Muscle of leg (tissue), 11 donors: ENCODE data around the gene HBA1. TPM values are rescaled to one million over a fixed set of nuclear protein-coding genes. Genes with fewer than 3 reads are reported as not detected.

ENCODE experiments used
- DNase-seq: peaks from one replicate; pipeline ENCODE4 v3.0.0; 2013
- H3K27ac ChIP-seq: one replicate; pipeline ENCODE4 v1.5.1; 2013; ENCODE audit warnings: mild to moderate bottlenecking, low read length, control low read depth
- H3K27me3 ChIP-seq: one replicate; pipeline ENCODE4 v1.6.1; 2013; ENCODE audit warnings: low read length; ENCODE audit not compliant: control insufficient read depth, insufficient read depth
- H3K36me3 ChIP-seq: one replicate; pipeline ENCODE4 v1.6.1; 2013; ENCODE audit warnings: low read length; ENCODE audit not compliant: control insufficient read depth, insufficient read depth
- H3K4me1 ChIP-seq: one replicate; pipeline ENCODE4 v1.6.1; 2013; ENCODE audit warnings: low read length; ENCODE audit not compliant: control insufficient read depth, insufficient read depth
- H3K4me3 ChIP-seq: one replicate; pipeline ENCODE4 v1.5.1; 2013; ENCODE audit warnings: low read length, control low read depth
- H3K9me3 ChIP-seq: replicated peaks from 2 replicates; pipeline ENCODE4 v1.6.1; 2013; ENCODE audit warnings: low read depth, low read length; ENCODE audit not compliant: control insufficient read depth
- WGBS: methylation state at CpG from one replicate; pipeline ENCODE4 v1.1.5; 2013; ENCODE audit warnings: missing lambda C conversion rate; ENCODE audit not compliant: insufficient coverage; 5-methylcytosine and 5-hydroxymethylcytosine counted together
- polyA plus RNA-seq, 8 donors: library from polyadenylated mRNA; unstranded; fragments of 120-200 nt; gene quantifications; one replicate each; pipeline versions ENCODE4 v1.2.1 to v1.2.3, GENCODE V29; 2013; ENCODE audit warnings: inconsistent platforms in 1 of 8, low replicate concordance in 1 of 8; ENCODE audit not compliant: insufficient read length in 8 of 8, insufficient read depth in 1 of 8
- total RNA-seq: library from RNA; stranded (reverse); fragments of 120-200 nt; gene quantifications from one replicate; pipeline ENCODE4 v1.2.4, GENCODE V29; 2013

HBA1 gene
- total and polyA plus RNA-seq, 9 donors: 387 to 7,147 (median 3,478) TPM

DNA sequence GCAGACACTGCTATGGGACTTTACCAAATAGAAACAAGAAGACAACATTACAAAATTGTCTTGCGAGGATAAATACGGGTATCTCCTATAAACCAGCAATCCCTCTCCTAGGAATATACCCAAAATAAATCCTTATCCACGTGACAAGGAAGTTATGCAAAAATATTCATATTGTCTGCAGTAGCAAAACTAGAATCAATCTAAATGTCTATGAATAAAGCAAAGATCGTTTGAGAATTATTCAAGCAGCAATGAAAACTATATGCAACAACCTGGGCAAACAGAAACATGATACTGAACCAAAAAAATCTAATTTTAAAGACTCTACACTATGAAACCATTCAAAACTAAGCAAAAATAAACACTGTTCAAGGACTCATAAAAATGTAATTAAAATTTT, 43.5 kb downstream of the HBA1 start:
- DNase-seq: no peak
- Histone ChIP-seq H3K27me3 (no peaks in the 10 kb centered on the region), H3K27ac (no peak overlapping the region), H3K4me1 (no peaks in the 10 kb centered on the region), H3K36me3 (peaks cover 77% of the 10 kb centered on the region), H3K4me3 (no peak overlapping the region), H3K9me3 (no peaks in the 10 kb centered on the region)
- no CpG with 5 or more reads among the region's 4 CpGs for WGBS

Other genes starting within 250 kb of the HBA1 start
- 2.7 TPM for gene POLR3K, start 123.1 kb upstream of the HBA1 start, total RNA-seq
- 1 to 10 TPM; 7.6 to 9.8 (median 8.0) TPM for gene POLR3K, start 123.1 kb upstream of the HBA1 start, polyA plus RNA-seq
- 23.8 TPM for gene SNRNP25, start 122.9 kb upstream of the HBA1 start, total RNA-seq
- 10 to 100 TPM; 27.2 to 31.9 (median 30.2) TPM for gene SNRNP25, start 122.9 kb upstream of the HBA1 start, polyA plus RNA-seq
- gene RHBDF1, start 104.0 kb upstream of the HBA1 start, total RNA-seq: 20.6 TPM
- 10 to 100 TPM; 36.9 to 53.3 (median 48.2) TPM for gene RHBDF1, start 104.0 kb upstream of the HBA1 start, polyA plus RNA-seq
- gene MPG, start 98.5 kb upstream of the HBA1 start, total RNA-seq: 39.0 TPM
- gene MPG, start 98.5 kb upstream of the HBA1 start, polyA plus RNA-seq: 10 to 100 TPM; 24.2 to 37.6 (median 32.2) TPM
- 7.3 TPM for gene NPRL3, start 38.0 kb upstream of the HBA1 start, total RNA-seq
- gene NPRL3, start 38.0 kb upstream of the HBA1 start, polyA plus RNA-seq: 10 to 100 TPM; 21.3 to 31.1 (median 27.8) TPM
- 0.93 TPM for gene HBZ, start 24.0 kb upstream of the HBA1 start, total RNA-seq
- gene HBZ, start 24.0 kb upstream of the HBA1 start, polyA plus RNA-seq: 10 to 100 TPM in 2 of 8 donors, 1 to 10 TPM in 6; 2.2 to 16.3 (median 7.5) TPM
- 15.2 TPM for gene HBM, start 10.7 kb upstream of the HBA1 start, total RNA-seq
- 10 to 100 TPM in 6 of 8 donors, 1 to 10 TPM in 2; 4.3 to 28.0 (median 15.1) TPM for gene HBM, start 10.7 kb upstream of the HBA1 start, polyA plus RNA-seq
- gene HBA2, start 3.8 kb upstream of the HBA1 start, total RNA-seq: 926 TPM
- gene HBA2, start 3.8 kb upstream of the HBA1 start, polyA plus RNA-seq: over 10,000 TPM in 2 of 8 donors, 1,000 to 10,000 TPM in 6; 2,138 to 10,285 (median 6,265) TPM
- gene HBQ1, start 3.8 kb downstream of the HBA1 start, total RNA-seq: 2.5 TPM
- gene HBQ1, start 3.8 kb downstream of the HBA1 start, polyA plus RNA-seq: 1 to 10 TPM in 6 of 8 donors, under 1 TPM in 2; 0.85 to 3.2 (median 1.9) TPM
- 67.3 TPM for gene LUC7L, start 52.8 kb downstream of the HBA1 start, total RNA-seq
- gene LUC7L, start 52.8 kb downstream of the HBA1 start, polyA plus RNA-seq: 10 to 100 TPM; 59.1 to 89.4 (median 69.7) TPM
- gene FAM234A, start 58.1 kb downstream of the HBA1 start, total RNA-seq: 26.9 TPM
- 10 to 100 TPM; 38.1 to 49.5 (median 44.6) TPM for gene FAM234A, start 58.1 kb downstream of the HBA1 start, polyA plus RNA-seq
- 1.2 TPM for gene RGS11, start 99.3 kb downstream of the HBA1 start, total RNA-seq
- 1 to 10 TPM in 6 of 8 donors, under 1 TPM in 2; 0.92 to 3.1 (median 1.6) TPM for gene RGS11, start 99.3 kb downstream of the HBA1 start, polyA plus RNA-seq
- gene ARHGDIG, start 103.9 kb downstream of the HBA1 start, total RNA-seq: 1.0 TPM
- gene ARHGDIG, start 103.9 kb downstream of the HBA1 start, polyA plus RNA-seq: 1 to 10 TPM in 2 of 8 donors, under 1 TPM in 6; 0.30 to 2.4 (median 0.63) TPM
- 0.84 TPM for gene PDIA2, start 106.5 kb downstream of the HBA1 start, total RNA-seq
- 1 to 10 TPM in 1 of 8 donors, under 1 TPM in 7; 0.46 to 1.8 (median 0.60) TPM for gene PDIA2, start 106.5 kb downstream of the HBA1 start, polyA plus RNA-seq
- gene AXIN1, start 176.0 kb downstream of the HBA1 start, total RNA-seq: 14.5 TPM
- gene AXIN1, start 176.0 kb downstream of the HBA1 start, polyA plus RNA-seq: 10 to 100 TPM; 11.5 to 19.2 (median 14.2) TPM
- gene MRPL28, start 193.9 kb downstream of the HBA1 start, total RNA-seq: 46.1 TPM
- 10 to 100 TPM; 48.4 to 52.6 (median 50.0) TPM for gene MRPL28, start 193.9 kb downstream of the HBA1 start, polyA plus RNA-seq
- gene PGAP6, start 205.3 kb downstream of the HBA1 start, total RNA-seq: 16.3 TPM
- 10 to 100 TPM; 23.3 to 38.2 (median 29.3) TPM for gene PGAP6, start 205.3 kb downstream of the HBA1 start, polyA plus RNA-seq
- gene NME4, start 220.5 kb downstream of the HBA1 start, total RNA-seq: 53.5 TPM
- 100 to 1,000 TPM in 3 of 8 donors, 10 to 100 TPM in 5; 70.9 to 115 (median 97.2) TPM for gene NME4, start 220.5 kb downstream of the HBA1 start, polyA plus RNA-seq
- gene DECR2, start 225.2 kb downstream of the HBA1 start, total RNA-seq: 8.4 TPM
- 10 to 100 TPM in 7 of 8 donors, 1 to 10 TPM in 1; 8.8 to 20.6 (median 13.4) TPM for gene DECR2, start 225.2 kb downstream of the HBA1 start, polyA plus RNA-seq
- 13.9 TPM for gene RAB11FIP3, start 249.0 kb downstream of the HBA1 start, total RNA-seq
- gene RAB11FIP3, start 249.0 kb downstream of the HBA1 start, polyA plus RNA-seq: 10 to 100 TPM; 26.5 to 35.8 (median 29.8) TPM